Measurements from ENCODE around the gene GPR141.

The GPR141 gene

DNA sequence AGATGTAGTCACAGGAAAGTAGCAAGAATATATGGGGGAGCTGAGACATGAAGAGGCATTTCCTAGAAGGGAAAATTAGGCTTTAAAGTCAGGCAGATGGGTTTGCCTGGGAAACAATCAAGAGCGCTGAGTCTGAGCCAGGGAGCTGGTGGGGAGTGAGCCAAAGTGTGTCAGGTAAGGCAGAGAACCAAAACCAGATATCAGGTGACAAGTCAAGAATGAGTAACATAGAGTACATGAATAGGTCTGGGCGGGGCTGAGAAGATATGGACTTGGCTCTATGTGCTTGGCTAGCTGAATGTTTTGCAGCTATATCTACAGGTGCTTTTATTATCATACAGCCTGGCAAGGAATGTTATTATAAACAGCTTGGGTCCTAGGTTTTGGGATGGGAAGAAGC lies 49.3 kb downstream of the GPR141 start:
- DNase-seq: no peak

- DNase-seq: no peak
These were observed 51.6 kb downstream of the GPR141 start for GRCh38 chr7:37735196-37735595.

GRCh38 chr7:37738321-37738720 lies 54.8 kb downstream of the GPR141 start:
- DNase-seq: no peak

DNA sequence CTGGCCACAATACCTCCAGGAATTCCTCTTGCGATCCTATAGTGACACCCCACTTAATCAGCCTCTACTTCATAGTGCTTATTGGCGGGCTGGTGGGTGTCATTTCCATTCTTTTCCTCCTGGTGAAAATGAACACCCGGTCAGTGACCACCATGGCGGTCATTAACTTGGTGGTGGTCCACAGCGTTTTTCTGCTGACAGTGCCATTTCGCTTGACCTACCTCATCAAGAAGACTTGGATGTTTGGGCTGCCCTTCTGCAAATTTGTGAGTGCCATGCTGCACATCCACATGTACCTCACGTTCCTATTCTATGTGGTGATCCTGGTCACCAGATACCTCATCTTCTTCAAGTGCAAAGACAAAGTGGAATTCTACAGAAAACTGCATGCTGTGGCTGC lies 56.8 kb downstream of the GPR141 start:
- no peak for DNase-seq

- no peak for DNase-seq
These were observed 58.2 kb downstream of the GPR141 start for GRCh38 chr7:37741776-37742175.

GRCh38 chr7:37751096-37751495 lies 67.5 kb downstream of the GPR141 start:
- no peak for DNase-seq

DNA sequence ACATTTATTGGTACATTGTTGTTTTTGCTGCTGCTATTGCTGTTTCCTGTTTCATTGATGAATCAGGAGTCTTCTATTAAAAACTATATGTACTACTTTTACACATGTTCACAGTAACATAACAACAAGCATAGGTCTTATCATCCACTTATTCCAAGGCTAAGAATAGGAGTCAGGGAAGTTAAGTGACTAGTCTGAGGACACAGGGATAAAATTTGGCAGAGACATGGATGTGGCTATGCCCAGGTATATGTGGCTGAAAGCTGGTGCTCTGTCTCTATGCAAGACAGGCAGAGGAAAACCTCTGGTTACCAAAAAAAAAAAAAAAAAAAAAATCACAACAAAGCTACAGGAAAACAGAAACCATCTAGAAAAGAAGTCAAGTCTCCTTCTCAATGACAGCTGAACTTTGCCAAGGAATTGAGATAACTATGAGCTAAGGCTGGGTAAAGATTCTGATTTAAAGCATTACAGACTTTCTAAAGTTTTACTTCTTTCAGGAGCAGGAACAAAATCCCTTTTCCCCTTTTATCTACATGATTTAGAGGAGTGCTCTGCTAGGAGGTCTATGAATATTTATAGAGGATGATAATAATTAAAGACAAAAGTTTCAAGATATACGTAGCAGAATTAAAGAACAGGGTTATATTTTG lies 70.0 kb downstream of the GPR141 start:
- DNase-seq: no peak

GRCh38 chr7:37756797-37757551 lies 73.4 kb downstream of the GPR141 start:
- DNase-seq: no peak

DNA sequence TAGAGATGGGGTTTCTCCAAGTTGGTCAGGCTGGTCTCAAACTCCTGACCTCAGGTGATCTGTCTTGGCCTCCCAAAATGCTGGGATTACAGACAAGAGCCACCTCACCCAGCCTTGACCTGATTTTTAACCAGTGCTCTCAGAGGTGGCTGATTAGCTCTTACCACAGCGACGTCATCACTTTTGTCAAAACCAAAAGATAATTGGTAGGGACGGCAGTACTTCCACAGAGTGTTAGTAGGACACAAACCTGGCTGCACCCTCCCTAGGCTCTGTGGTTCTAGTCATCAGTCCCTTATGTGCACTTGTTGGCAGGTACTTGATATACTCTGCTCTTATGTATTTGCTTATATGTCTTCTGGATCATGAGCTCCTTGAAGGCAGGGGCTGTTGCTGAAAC lies 74.0 kb downstream of the GPR141 start:
- no peak for DNase-seq

DNA sequence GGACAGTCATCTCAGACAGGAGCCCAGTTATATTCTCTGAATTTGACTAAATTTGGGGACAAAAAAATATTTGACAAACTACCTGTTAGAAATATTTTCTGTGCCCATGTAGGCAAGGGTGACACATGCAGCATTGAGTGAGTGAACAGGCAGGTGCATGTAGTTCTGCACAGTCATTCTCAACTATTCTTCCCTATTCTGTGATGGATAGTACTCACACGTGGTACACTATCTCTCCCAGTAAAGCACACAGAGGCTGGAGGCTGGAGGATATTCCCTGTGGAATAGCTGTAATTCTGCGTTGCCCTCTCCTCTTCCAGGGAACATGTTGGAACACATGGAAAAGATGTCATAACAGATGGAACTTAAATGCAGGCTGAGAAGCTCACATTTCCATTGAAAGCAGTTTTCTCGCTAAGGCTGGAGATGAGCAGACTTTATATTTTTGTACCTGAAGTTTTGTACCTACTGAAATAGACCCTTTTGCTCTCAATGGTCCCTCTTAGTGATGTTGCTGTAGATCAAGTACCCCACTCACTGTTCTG lies 75.0 kb downstream of the GPR141 start:
- DNase-seq: no peak

GRCh38 chr7:37759526-37759925 lies 76.0 kb downstream of the GPR141 start:
- peak; percentile 1 to 22 (median 10) for DNase-seq

- no peak for DNase-seq
These were observed 81.9 kb downstream of the GPR141 start for GRCh38 chr7:37765421-37765829.

DNA sequence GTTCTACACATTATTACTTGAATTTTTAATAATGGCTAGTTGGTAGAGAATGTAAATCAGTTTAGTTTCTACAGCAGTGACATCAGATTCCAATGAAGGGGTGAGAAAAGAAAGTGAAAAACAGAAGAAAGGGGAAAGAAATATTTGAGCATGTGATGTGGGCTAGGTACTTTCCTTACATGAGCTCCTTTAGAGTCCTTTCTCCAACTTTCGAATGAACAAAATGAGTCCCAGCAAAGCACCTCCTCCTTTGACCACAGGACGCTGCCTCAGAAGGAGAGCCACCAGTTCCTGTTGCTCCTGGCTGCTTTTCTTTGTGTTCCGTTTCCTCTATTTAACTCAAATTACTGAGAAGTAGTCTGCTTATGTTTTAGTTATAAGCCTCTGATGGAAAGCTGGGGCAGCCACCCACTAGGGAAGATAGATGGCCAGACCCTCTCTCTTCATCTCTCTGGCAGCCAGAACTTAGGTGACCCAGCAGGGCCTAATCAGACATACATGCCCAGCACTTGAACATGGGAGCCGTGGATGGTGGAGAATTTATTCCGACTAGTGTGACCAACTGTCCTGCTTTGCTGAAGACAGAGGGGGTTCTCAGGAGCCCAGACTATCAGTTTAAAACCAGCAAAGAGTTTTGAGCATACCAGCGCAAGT lies 82.4 kb downstream of the GPR141 start:
- DNase-seq: no peak

DNA sequence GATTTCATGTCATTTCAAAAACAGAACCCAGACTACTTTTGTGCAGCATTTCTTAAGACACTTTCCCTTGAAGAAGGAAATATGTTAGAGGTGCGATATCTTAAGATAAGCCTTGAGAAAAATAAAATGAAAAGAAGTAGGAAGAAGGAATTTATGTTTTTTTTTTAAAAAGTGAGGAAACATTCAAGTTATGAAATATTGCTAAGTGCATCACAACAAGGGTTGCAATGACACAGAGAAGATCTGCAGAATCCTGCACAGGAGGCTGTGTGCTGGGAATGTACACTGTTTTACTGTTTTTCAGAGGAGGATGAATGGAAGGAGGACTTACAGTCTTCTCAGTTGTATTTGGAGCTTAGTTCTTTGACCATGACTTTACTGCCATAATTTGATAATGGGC lies 85.0 kb downstream of the GPR141 start:
- no peak for DNase-seq

GRCh38 chr7:37769291-37769690 lies 85.7 kb downstream of the GPR141 start:
- DNase-seq: no peak

DNA sequence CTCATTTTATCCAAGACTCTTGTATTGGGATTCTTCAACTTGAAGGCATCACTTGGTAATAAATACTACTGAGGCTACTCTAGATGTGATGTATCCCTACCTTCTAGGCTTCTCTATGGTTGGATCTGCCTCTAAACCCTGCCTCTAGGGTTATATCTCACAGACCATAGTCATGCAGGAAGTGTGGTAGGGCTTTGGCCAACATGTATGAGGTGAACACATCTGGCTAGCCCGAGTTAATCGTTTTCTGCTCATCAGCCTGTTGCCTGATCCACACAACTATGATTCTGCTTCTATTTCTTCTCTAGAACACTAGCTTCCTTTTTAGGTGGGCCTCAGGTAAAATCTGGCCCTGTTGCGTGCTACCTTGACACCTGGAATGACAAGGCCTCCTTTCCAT lies 86.2 kb downstream of the GPR141 start:
- no peak for DNase-seq

GRCh38 chr7:37770838-37771237 lies 87.3 kb downstream of the GPR141 start:
- no peak for DNase-seq

GRCh38 chr7:37771342-37771741 lies 87.8 kb downstream of the GPR141 start:
- no peak for DNase-seq

GRCh38 chr7:37771801-37772200 lies 88.2 kb downstream of the GPR141 start:
- no peak for DNase-seq

- no peak for DNase-seq
These were observed 92.4 kb downstream of the GPR141 start for GRCh38 chr7:37775921-37776320.

GRCh38 chr7:37781156-37781555 lies 97.6 kb downstream of the GPR141 start:
- DNase-seq: no peak

GRCh38 chr7:37782166-37782565 lies 98.6 kb downstream of the GPR141 start:
- DNase-seq: no peak

DNA sequence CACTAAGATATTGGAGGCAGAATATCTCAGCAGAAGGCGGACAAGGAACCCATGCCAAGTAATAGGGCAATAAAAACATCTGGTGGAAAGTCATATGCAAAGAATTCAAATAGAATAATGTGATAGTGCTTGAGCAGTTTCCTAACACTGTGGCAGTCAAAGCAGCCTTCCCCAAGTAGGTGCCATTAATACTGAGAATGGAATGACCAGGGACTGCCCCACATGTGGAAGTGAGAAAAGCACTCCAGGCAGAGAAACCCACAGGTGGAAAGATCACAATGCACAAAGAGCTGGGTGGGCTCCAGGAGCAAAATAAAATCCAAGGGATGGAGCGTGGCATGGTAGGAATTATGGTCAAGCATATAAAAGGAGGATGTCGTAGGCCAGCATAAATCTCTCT lies 100.4 kb downstream of the GPR141 start:
- DNase-seq: no peak
